ENCODE results near the gene LOC128125822.

The LOC128125822 gene

GRCh38 chr6:63556369-63556768 is 15.9 kb upstream of the LOC128125822 start:
- no peak for DNase-seq (ENCODE audit: low read depth)

DNA sequence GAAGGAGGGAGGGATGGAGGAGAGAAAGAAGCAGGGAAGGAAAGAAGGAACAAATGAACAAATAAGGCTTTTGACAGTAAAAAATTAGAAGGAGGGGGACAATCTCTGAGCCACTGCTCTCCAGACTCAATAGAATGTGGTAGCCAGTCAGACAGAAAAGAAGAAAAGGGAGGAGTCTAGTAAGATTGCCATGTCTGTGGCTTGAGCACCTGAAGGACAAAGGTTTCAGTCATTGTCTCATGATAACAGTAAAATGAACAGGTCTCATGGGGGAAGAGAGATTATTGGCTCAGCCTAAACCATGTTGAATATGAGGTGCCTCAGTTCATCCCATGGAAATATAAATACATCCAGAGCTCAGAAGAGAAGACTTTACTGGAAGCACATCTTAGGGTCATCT is 14.0 kb upstream of the LOC128125822 start:
- DNase-seq (ENCODE audit: low read depth) = no peak

GRCh38 chr6:63560801-63561287 is 11.4 kb upstream of the LOC128125822 start:
- DNase-seq (ENCODE audit: low read depth) = no peak

GRCh38 chr6:63561288-63561687 is 11.0 kb upstream of the LOC128125822 start:
- no peak for DNase-seq (ENCODE audit: low read depth)

DNA sequence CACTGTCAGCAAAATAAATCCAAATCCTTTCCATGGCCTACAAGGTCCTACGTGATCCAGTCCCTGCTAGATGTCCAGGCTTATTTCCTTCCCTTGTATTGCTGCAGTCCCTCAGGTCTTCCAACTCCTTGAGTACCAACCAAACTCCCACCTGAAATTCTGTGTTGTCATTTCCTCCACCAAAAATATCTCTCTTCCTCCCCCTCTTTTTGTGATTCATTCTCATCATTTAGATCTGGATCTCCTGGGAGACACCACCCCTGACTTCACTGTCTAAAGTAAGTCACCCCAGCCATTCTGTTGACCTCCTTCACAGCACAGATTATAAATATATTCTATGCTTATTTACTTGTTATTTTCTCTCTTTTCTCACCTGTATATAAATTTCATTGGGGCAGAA is 9.0 kb upstream of the LOC128125822 start:
- no peak for DNase-seq (ENCODE audit: low read depth)

DNA sequence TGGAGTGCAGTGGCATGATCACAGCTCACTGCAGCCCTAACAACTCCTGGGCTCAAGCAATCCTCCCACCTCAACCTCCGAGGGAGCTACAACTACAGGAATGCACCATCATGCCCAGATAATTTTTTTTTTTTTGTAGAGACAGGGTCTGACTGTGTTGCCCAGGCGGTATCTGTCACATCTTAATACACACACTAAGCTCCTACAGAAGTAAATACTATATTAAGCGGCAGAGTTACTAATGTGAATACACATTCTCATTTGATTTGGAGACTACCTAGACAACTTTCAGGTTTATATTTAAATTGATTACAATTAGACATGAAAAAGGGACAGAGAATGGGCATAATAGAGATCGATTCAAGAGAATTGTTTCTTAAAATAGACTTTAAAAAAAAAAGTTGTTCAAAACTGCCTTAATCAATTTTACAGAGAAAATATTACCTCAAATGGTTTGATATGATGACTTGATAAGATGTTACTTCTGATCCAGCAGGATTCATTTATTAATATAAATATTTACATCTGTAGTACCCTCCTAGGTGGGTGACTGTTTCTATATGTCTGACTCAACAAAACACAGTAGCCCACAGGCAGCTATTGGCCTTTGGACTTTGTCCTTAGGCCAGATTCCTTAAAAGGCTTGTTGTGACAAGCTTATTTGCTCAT is 7.1 kb upstream of the LOC128125822 start:
- DNase-seq (ENCODE audit: low read depth) = no peak

GRCh38 chr6:63565727-63566596 is 6.3 kb upstream of the LOC128125822 start:
- no peak for DNase-seq (ENCODE audit: low read depth)

DNA sequence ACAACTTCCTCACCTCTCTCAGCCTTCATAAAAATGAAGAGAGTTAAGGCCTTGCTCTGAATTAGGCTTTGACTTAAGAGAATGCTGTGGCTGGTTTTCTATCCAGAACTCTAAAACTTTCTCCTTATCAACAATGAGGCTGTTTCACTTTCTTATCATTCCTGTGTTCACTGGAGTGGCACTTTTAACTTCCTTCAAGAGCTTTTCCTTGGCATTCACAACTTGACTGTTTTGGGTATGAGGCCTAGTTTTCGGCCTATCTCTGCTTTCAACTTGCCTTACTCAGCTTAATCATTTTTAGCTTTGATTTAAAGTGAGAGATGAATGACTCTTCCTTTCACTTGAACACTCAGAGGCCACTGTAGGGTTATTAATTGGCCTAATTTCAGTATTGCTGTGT is 4.3 kb upstream of the LOC128125822 start:
- no peak for DNase-seq (ENCODE audit: low read depth)

DNA sequence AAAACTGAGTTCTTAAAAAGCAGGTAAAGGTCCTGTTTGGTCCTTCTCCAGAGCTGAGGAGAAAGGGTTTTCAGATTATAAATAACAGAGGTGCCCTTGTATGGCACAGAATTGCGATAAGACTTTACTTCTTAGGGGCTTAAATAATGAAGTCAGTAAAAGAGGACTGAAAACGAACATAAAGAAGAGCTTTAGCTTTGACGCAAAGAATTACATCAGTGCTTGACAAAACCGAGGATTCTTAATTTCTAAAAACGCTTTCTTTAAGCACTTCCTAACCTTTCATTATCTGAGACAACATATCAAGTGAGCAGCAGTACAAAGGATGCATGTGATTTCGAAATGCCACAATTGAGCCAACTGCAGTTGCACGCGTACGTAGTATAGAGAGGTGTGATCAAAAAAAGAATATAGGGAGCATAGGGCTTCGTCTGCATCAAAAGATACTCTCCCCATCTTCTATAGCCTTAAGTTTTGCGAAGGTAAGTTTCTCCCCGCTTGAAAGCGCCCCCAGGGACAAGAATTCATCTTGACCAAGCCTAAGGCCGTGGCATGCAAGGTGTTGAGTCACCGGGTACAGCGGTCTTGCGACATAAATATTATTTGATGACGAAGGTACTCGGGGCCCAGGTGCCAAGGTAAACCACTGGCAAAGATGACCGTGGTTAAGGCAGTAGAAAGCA is 778 bp upstream of the LOC128125822 start:
- DNase-seq (ENCODE audit: low read depth) = no peak

GRCh38 chr6:63572747-63573075 is 431 bp downstream of the LOC128125822 start:
- no peak for DNase-seq (ENCODE audit: low read depth)

- DNase-seq (ENCODE audit: low read depth) = peak; percentile 41
These were observed 1.0 kb downstream of the LOC128125822 start for GRCh38 chr6:63573076-63573898.

DNA sequence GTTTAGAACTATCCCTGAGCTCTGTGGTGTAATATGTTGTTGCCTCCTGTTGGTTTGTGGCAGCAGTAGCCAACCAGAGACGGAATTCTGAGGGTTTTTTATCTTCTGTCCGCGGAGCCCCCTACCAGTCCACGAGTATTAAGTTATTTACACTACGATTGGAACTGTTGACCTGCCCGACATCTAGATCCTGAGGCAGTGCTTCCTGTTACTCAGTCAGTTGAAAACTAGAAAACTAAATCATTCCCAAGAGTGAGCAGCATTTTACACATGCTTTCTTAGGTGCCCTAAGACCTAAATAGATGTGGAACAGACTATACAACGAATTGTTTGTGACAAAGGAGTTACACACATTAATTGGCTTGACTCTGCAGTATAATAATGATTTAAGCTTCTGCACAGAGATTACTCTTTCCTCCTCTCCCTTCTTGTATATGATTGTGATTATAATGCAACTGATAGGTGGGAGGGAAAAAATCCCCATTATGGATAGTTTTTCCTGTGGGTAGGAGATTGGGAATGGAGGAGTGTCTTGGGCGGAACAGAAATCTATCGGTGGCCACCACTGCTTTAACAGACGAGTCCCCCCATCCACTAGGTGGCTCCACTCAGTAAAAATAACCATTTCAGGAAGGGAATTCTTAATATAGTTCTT is 1.7 kb downstream of the LOC128125822 start:
- DNase-seq (ENCODE audit: low read depth) = no peak

DNA sequence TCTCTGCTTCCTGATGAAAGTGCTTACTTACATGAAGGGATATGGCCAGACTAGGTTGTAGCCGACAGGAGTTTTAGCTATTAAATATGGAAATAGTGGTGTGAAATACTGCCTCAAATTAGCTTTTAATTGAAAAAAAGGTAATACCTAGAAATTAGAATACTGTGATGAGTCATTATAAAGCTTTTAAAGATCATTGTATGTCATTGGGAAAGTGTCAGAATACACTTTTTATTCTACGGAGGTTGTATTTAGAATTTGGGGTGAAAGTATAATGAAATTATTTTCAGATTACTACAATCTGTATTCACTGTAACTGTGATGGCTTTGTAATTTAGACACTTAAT is 2.2 kb downstream of the LOC128125822 start:
- DNase-seq (ENCODE audit: low read depth) = no peak

DNA sequence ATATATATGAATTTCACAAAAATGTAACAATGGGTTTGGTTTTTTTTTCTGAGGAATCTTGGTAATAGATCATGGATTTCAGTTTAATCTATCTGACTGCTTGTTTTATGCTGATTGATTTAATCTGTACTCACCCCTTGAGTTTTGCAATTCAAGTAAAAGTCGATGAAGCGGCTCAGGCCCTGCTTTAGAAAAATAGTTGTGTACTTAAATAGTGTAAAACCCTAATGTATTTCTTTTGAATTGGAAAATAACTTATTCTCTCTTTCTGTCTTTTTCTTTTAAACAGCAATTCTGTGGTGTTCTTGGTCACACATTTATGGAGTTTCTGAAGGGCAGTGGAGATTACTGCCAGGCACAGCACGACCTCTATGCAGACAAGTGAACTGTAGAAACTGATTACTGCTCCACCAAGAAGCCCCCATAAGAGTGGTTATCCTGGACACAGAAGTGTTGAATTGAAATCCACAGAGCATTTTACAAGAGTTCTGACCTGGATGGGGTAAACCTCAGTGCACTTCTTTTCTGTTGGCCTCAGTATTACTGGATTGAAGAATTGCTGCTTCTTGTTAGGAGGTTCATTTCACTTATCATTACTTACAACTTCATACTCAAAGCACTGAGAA is 4.0 kb downstream of the LOC128125822 start:
- DNase-seq (ENCODE audit: low read depth) = no peak

- DNase-seq (ENCODE audit: low read depth) = no peak
These were observed 4.9 kb downstream of the LOC128125822 start for GRCh38 chr6:63576985-63577712.

GRCh38 chr6:63578757-63579156 is 6.5 kb downstream of the LOC128125822 start:
- no peak for DNase-seq (ENCODE audit: low read depth)

DNA sequence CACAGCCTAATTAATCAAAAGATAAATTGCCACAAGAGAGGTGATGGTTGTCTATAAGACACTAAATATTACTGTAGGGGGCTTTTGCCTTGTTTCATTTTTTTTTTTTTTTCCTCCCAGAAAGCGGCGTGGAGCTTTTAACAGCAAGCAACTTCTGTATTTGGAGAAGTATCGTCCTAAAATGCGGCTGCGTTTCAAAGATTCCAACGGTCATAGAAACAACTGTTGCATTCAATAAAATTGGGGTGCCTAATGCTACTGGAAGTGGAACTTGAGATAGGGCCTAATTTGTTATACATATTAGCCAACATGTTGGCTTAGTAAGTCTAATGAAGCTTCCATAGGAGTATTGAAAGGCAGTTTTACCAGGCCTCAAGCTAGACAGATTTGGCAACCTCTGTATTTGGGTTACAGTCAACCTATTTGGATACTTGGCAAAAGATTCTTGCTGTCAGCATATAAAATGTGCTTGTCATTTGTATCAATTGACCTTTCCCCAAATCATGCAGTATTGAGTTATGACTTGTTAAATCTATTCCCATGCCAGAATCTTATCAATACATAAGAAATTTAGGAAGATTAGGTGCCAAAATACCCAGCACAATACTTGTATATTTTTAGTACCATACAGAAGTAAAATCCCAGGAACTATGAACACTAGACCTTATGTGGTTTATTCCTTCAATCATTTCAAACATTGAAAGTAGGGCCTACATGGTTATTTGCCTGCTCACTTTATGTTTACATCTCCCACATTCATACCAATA is 7.8 kb downstream of the LOC128125822 start:
- no peak for DNase-seq (ENCODE audit: low read depth)

- DNase-seq (ENCODE audit: low read depth) = no peak
These were observed 8.4 kb downstream of the LOC128125822 start for GRCh38 chr6:63580704-63580961.

- no peak for DNase-seq (ENCODE audit: low read depth)
These were observed 9.2 kb downstream of the LOC128125822 start for GRCh38 chr6:63581355-63582013.
